NCI-H446 treated with DMSO at 0.1 percent for 48 hours (cell line): ENCODE measurements around the gene CHMP2B.

Source experiments
- DNase-seq: peaks from one replicate; lab custom pipeline; 2025; lab: John Stamatoyannopoulos, UW

Gene CHMP2B

GRCh38 chr3:87227104-87227834 lies at the start of gene CHMP2B:
TSS of gene CHMP2B (plus strand) at chr3:87227309. CDS start at chr3:87227523, 214 bp downstream.
- peak; percentile 54 for DNase-seq

- no peak for DNase-seq
These were observed 47.5 kb upstream of the CHMP2B start for GRCh38 chr3:87179642-87180041.

- no peak for DNase-seq
These were observed 45.6 kb upstream of the CHMP2B start for GRCh38 chr3:87181551-87181950.

DNA sequence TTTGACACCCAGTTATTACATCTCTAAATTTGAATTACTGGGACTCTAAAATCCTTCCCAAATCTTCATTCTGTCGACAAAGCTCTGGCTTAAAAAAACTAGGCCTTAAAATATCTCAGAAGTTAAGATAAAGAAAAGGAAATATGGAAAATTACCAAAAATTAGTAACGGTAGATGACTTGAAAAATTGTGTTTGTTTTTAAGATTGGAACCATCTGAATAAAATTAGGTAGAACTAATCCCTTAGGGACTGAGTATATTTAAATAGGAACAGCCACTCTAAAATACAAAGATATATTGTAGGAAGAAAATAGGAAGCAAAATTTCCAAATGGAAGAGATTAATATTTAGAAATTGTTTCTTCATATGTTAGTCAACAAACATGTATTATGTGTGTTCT lies 45.1 kb upstream of the CHMP2B start:
- no peak for DNase-seq

GRCh38 chr3:87186608-87187159 lies 40.4 kb upstream of the CHMP2B start:
- no peak for DNase-seq

GRCh38 chr3:87191175-87191574 lies 35.9 kb upstream of the CHMP2B start:
- DNase-seq, result no peak

DNA sequence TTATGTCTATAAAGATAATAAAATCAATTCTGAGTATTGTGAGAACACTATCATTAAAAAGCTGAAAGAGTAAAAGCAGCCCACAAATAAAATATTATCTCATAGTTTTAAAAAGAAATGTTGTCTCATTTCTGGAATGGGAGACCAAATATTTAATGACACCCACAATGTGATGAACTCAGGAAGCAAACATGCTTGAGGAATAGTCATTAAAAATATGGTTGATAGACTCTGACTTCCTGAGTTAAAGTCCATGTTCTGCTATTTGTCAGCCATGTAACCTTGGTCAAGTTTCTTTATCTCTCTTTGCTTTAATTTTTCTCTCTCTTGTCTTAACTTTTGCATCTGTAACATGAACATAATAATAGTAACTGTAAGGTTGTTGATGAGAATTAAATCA lies 35.5 kb upstream of the CHMP2B start:
- DNase-seq, result no peak

- DNase-seq, result no peak
These were observed 30.2 kb upstream of the CHMP2B start for GRCh38 chr3:87196879-87197278.

GRCh38 chr3:87197531-87197930 lies 29.6 kb upstream of the CHMP2B start:
- DNase-seq, result no peak

DNA sequence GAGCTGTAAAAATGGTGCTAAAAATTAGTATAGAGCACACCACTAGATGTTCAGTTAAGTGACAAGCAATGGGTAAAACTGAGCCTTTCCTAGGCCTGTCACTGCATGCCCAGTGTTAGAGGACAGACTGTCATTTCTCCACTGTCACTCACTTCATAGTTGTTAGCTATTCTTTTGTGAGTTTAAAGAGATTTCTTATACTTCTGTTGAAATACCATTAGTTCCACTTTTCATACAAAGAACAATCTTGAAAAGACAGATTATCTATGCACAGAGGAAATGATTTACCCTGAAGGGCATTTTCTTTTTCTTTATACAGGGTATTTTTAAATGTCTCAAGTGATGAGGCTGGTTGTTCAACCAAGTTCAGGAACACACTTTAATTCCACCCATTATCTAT lies 28.3 kb upstream of the CHMP2B start:
- no peak for DNase-seq

DNA sequence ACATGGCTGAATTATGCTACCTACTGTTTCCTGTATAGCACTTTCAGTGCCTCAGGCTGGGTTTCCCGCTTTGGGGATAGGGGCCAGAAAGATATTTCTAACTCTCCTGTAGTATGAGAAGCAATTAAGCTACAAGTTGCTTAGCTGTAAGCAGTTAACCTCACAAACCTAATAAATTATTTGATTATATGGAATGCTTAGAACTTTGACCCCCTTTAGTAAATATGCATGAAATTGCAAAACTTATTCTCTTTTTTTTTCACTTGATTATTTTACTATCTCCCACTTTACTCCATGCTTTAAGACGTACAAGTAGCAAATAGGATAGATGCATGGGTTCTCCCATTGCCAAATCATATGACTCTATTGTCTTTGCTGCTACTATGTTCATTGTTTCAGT lies 27.5 kb upstream of the CHMP2B start:
- no peak for DNase-seq

GRCh38 chr3:87200060-87200647 lies 27.0 kb upstream of the CHMP2B start:
- DNase-seq, result no peak

GRCh38 chr3:87201727-87202126 lies 25.4 kb upstream of the CHMP2B start:
- no peak for DNase-seq

GRCh38 chr3:87203809-87204208 lies 23.3 kb upstream of the CHMP2B start:
- DNase-seq, result no peak

DNA sequence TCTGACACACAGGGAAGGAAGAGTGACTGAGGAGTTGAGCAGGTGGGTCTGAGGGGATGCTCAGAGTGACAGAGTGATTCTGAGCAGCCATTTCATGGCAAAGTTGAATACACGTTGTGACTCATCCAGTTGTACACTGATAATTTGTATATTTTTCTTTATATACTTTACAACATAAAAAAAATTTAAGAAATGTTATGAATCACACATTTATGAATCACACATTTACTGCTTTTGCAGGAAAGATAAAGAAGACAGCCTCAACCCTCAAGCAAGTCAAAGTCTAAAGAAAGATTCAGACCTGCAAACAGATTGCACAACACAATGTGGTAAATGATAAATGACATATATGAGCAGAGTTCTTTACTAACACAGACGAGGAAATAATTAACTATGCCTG lies 21.0 kb upstream of the CHMP2B start:
- DNase-seq, result no peak

GRCh38 chr3:87206635-87207034 lies 20.5 kb upstream of the CHMP2B start:
- DNase-seq, result no peak

- no peak for DNase-seq
These were observed 19.6 kb upstream of the CHMP2B start for GRCh38 chr3:87207460-87207859.

GRCh38 chr3:87209111-87209510 lies 18.0 kb upstream of the CHMP2B start:
- DNase-seq, result no peak

DNA sequence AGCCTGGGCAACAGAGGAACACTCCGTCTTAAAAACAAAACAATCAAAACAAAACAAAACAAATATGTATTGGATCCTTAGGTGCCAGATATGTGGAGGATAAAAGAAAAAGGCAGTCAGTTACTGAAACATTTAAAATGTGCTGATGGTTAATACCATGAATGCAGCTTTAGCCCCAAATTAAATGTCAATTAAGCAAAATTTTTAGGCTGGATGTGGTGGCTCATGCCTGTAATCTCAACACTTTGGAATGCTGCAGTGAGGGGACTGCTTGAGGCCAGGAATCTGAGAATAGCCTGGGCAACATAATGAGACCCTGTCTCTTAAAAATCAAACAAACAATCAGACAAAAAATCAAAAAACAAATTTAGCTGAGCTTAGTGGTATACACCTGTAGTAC lies 8.5 kb upstream of the CHMP2B start:
- DNase-seq, result no peak

- DNase-seq, result no peak
These were observed 7.5 kb upstream of the CHMP2B start for GRCh38 chr3:87219611-87220010.

DNA sequence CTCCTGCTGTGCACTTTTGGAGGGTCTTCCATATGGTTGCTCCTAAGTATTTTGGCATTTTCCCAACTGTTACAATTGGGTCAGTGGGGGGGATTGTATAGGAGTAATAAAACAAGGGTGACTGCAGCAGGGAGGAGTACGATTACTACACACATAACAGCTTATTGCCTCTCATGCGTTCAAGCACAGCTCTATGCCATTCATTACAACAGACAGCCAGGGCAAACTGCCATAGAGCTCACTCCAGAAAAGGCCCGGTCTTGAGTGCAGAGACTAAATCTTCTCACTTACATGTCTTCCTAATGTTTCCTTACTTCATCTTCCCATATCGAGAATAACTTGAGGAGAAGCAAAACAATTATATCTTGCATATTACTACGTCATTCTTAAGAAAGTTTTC lies 1.4 kb upstream of the CHMP2B start:
- DNase-seq, result peak; percentile 24

DNA sequence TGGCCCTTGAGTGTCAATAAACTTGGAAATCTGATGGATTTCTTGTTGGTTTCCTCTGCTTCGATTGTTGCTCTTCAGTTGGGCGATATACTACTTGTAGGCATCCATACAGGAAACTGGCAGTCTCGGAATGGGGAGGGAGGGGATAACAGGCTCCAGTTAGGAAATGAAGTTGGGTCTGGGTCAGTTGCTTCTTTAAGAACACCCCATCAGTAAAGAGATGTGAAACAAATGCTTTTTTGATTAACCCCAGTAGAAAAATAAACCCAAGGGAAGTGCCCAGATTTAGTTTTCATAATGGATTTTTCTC lies 681 bp downstream of the CHMP2B start:
- DNase-seq, result no peak

- no peak for DNase-seq
These were observed 1.2 kb downstream of the CHMP2B start for GRCh38 chr3:87228316-87228715.

DNA sequence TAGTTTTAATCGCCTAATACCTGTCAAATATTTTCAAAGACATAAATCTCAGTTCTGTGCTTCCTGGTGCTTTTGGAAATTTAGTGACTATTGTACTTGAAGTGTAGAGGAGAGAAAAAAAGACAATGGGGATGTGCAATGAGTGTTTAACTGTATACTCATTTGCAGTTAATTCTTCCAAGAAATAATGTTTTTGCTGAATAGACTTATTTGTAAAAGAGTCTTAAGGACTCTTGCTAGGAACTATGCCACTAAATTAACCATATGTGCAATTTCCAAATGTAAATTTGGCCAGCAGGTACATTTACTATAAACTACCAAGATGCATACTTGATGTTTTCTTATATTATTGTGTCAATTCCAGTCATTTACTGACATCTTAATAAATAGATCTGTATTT lies 2.0 kb downstream of the CHMP2B start:
- no peak for DNase-seq
